NCI-H460 (cell line): ENCODE data around the gene POTEI. TPM values are rescaled to one million over a fixed set of nuclear protein-coding genes. Genes with fewer than 3 reads are reported as not detected.
"Not testable (repeated sequence)": the region's sequence is repeated elsewhere in the genome, so short reads cannot be mapped to it uniquely, and the experiment has no call there.

Source experiments
- DNase-seq: peaks from one replicate; pipeline ENCODE4 v3.0.0-alpha.2; 2016; ENCODE audit warnings: low read depth; ENCODE audit errors: extremely low read depth
- small RNA-seq, 2 experiments: library from RNA; depleted of rRNA; stranded (forward); fragments of <200 nt; gene quantifications; one replicate each; pipeline ENCODE3, GENCODE V24; 2014
- total RNA-seq: library from RNA; depleted of rRNA; stranded (reverse); fragments of >200 nt; shearing (Covaris generic); gene quantifications from 2 replicates; pipeline ENCODE4 v1.2.3, GENCODE V29; 2014; rRNA removed

POTEI gene
- total RNA-seq, 1 experiment from 2014 or later, result not detected

- DNase-seq, result not testable (repeated sequence)
Observed at GRCh38 chr2:130491073-130491472, 18.1 kb downstream of the POTEI start.

DNA sequence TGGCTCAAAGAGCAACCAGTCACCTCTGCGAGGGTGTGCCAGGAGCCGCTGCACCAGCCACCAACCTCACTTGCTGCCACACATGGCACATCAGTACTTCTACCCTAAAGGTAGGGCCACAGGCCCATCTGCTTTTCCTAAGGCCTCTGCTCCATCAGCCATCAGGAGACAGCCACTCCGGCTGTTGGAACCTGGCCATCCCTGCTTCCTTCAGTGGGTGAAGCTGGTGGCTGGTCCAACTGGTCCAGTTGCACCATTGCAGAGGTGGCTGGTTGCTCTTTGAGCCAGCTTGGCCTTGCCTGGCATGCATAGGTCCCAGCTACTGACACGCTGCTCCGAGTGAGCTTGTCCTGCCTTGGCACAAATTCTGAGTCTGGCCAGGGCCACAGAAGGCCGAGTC lies 53.7 kb downstream of the POTEI start:
- not testable (repeated sequence) for DNase-seq

DNA sequence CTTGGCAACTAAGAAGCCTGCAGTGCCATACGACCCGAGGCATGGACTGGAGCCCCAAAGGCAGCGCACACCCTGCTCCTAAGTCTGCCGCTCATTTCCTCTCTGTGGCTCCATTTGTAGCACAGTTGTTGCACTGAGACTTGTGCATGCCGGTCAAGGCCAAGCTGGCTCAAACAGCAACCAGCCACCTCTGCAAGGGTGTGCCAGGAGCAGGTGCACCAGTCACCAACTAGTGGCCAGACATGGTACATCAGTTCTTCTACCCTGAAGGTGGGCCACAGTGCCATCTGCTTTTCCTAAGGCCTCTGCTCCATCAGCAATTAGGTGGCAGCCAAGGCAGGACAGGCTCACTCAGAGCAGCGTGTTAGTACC lies 54.4 kb downstream of the POTEI start:
- DNase-seq, result not testable (repeated sequence)

DNA sequence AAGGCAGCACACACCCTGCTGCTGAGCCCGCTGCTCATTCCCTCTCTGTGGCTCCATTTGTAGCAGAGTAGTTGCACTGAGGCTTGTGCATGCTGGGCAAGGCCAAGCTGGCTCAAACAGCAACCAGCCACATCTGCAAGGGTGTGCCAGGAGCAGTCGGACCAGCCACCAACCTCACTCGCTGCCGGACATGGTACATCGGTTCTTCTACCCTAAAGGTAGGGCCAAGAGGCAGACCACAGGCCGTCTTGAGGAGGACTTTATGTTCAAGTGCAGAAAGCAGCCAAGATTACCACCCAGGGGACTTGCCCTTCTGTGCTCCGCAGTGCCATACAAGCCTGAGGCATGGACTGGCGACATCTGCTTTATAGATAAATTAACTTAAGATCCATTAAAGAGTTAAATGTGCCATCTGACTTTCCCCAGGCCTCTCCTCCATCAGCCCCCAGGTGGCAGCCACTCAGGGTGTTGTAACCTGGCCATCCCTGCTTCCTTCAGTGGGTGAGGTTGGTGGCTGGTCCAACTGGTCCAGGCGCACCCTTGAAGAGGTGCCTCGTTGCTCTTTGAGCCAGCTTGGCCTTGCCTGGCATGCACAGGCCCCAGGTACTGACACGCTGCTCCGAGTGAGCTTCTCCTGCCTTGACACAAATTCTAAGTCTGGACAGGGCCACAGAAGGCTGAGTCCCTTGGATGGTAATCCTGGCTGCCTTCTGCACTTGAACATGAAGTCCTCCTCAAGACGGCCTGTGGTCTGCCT lies 55.0 kb downstream of the POTEI start:
- not testable (repeated sequence) for DNase-seq

- DNase-seq, result not testable (repeated sequence)
Observed at GRCh38 chr2:130452897-130453296, 56.2 kb downstream of the POTEI start.

- DNase-seq, result not testable (repeated sequence)
Observed at GRCh38 chr2:130451823-130452222, 57.3 kb downstream of the POTEI start.

DNA sequence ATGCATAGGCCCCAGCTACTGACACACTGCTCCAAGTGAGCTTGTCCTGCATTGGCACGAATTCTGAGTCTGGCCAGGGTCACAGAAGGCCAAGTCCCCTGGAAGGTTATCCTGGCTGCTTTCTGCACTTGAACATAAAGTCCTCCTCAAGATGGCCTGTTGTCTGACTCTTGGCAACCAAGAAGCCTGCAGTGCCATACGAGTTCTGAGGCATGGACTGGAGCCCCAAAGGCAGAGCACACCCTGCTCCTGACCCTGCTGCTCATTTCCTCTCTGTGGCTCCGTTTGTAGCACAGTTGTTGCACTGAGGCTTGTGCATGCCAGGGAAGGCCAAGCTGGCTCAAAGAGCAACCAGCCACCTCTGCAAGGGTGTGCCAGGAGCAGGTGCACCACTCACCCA lies 57.9 kb downstream of the POTEI start:
- DNase-seq, result not testable (repeated sequence)

DNA sequence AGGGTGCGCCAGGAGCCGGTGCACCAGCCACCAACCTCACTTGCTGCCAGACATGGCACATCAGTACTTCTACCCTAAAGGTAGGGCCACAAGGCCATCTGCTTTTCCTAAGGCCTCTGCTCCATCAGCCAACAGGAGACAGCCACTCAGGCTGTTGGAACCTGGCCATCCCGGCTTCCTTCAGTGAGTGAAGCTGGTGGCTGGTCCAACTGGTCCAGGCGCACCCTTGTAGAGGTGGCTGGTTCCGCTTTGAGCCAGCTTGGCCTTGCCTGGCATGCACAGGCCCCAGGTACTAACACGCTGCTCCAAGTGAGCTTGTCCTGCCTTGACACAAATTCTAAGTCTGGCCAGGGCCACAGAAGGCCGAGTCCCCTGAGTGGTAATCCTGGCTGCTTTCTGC lies 58.8 kb downstream of the POTEI start:
- DNase-seq, result not testable (repeated sequence)

DNA sequence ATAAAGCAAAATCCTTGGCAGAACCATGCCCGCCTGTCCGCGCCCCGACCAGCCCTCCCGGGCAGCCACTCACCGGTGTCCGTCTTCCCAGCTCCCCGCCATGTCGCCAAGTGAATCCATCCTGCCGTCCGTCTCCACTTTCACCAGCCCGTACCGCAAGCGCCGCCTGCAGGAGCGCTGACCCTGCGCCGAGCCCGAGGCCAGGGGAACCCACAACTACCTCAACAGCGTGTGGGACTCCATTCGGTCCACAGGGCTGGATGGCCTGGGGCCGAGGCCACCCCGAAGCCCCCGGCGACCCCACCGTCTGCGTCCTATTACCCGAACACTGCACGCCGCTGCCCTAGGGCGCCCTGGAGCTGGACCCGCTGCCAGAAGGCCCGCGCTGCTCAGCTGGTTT lies 81.5 kb downstream of the POTEI start:
- DNase-seq, result peak; percentile 15

DNA sequence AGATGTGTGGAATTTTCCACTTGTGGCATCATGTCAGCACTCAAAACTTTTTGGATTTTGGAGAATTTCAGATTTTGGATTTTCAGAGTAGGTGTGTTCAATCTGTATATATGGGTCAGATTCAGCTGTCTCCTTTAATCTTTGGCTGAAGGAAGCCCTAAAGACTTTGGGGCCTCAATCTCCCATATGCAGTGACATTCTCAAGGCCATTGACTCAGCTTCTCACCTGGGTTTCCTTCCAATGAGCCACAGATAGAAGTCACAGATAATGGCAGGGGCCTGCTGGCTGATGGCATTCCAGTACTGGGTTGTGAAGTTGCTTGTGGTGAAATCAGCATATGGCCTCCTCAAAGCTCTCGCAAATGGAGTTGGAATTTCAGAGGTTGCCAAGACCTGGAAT lies 90.3 kb downstream of the POTEI start:
- DNase-seq, result not testable (repeated sequence)

GRCh38 chr2:130416693-130417092 lies 92.4 kb downstream of the POTEI start:
- not testable (repeated sequence) for DNase-seq

Small RNA genes lying within 50 kb of the gene (small RNA-seq; reads per million reads assigned to genes)
- gene RF00017 (0 reads per million in 2 experiments), gene RNU6-473P (0 reads per million in 2 experiments)

Other genes with a start within 250 kb of the POTEI start
- gene IMP4, start 166.4 kb downstream of the POTEI start, total RNA-seq, result 120 and 138 TPM in 2 replicates
- 26.7 and 33.8 TPM in 2 replicates for gene PTPN18, start 153.3 kb downstream of the POTEI start, total RNA-seq
- gene CFC1B, start 11.9 kb upstream of the POTEI start, total RNA-seq, result not detected in 2 replicates
- not detected in 2 replicates for gene CFC1, start 90.2 kb upstream of the POTEI start, total RNA-seq
- gene POTEJ, start 102.1 kb upstream of the POTEI start, total RNA-seq, result not detected in 2 replicates
- gene GPR148, start 219.7 kb upstream of the POTEI start, total RNA-seq, result not detected in 2 replicates
- not detected in 2 replicates for gene AMER3, start 246.2 kb upstream of the POTEI start, total RNA-seq